VCaP (cell line): ENCODE measurements around the gene WHRN.

ENCODE experiments used
- H3K27ac ChIP-seq: fragments of 450-650 bp; 2 replicates; pipeline ENCODE4 v1.5.1; 2017
- TF ChIP-seq, protein P1 (sequence below): fragments of 450-650 bp; conservative IDR thresholded peaks from 2 replicates; pipeline ENCODE4 v1.5.1; 2017; ENCODE audit warnings: mild to moderate bottlenecking, moderate library complexity

Gene WHRN

DNA sequence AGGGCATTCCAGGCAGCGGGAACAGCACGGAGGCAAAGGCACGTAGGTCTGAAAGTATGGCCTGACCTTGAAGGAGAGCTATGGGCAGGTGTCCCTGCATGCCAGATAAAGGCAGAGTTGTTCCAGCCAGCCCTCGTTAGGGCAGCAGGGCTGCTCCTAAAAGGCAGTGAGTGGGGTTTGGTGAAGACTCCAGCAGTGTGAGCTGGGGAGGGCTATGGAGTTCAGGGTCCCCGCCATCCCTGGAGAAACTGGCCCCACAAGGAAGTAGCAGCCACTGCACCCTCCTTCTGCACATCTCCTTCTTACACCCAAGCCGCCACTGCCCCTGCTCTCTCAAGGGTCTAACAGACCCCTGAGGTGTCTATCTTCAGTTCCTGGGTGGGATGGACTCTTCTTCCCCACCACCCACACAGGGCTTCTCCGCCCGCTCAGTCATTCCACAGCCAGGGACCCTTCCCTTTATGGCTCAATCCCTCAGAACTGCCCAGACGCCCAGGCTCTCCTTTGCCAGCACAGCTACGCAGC is 118.8 kb downstream of the WHRN start:
- H3K27ac ChIP-seq: no peak overlapping the region

DNA sequence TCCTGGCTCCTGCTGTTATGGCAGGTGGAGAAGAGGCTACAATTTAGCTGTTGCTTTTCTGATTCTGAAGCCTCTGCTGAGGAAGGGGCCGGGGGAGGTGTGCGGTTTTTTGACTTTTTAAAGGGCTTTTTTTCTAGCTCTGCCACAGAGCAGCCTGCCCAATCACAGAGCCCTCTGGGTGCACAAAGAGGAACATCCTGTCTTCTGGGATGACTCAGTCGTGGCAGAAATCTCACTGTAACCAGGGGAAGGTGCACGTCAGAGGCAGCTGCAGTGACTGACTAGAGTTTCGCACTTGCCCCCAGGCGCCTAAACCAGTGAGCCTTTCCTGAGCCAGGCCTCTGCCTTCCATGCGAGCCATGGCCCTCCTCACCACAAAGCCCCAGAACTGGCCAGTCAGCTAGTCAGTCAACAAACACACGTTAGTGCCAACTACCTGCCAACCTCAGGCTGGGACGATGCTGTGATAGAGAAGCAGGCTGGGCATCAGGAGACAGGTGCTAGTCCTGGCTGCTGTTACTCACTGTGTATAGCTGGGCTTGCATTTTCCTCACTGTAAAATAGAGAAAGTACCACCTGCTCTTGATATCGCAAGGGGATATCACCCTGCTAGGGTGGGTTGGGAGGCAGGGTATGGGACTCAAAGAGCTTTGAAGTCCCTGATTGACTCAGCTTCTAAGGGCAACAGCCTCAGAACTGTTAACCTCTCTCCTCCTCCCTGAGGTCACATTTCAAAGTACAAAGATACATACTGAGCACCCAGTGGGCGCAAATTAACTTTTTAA is 119.7 kb downstream of the WHRN start:
- no peak overlapping the region for H3K27ac ChIP-seq
- TF ChIP-seq, protein P1, sequence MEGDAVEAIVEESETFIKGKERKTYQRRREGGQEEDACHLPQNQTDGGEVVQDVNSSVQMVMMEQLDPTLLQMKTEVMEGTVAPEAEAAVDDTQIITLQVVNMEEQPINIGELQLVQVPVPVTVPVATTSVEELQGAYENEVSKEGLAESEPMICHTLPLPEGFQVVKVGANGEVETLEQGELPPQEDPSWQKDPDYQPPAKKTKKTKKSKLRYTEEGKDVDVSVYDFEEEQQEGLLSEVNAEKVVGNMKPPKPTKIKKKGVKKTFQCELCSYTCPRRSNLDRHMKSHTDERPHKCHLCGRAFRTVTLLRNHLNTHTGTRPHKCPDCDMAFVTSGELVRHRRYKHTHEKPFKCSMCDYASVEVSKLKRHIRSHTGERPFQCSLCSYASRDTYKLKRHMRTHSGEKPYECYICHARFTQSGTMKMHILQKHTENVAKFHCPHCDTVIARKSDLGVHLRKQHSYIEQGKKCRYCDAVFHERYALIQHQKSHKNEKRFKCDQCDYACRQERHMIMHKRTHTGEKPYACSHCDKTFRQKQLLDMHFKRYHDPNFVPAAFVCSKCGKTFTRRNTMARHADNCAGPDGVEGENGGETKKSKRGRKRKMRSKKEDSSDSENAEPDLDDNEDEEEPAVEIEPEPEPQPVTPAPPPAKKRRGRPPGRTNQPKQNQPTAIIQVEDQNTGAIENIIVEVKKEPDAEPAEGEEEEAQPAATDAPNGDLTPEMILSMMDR: no peak

More for the DNA sequence above, 118.8 kb downstream of the WHRN start:
- TF ChIP-seq, protein P1: no peak

DNA sequence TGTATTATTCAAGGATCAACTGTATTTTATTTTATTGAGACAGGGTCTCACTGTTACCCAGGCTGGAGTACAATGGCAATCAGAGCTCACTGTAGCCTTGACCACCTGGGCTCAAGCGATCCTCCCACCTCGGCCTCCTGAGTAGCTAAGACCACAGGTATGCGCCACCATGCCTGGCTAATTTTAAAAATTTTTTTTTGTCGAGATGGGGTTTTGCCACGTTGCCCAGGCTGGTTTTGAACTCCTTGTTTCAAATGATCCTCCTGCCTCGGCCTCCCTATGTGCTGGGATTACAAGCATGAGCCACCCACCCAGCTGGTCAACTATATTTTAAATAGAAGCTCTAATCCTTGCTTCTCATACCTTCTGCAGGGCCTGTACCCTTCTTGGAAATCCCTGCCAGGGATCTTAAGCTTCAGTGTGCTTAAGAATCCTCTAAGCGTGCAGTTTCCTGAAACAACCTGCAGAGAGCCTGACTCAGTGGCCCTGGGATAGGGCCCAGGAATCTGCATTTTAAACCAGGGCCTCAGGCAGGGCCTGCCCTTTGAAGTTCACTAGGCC is 120.4 kb downstream of the WHRN start:
- TF ChIP-seq, protein P1: no peak
- H3K27ac ChIP-seq: no peak overlapping the region

DNA sequence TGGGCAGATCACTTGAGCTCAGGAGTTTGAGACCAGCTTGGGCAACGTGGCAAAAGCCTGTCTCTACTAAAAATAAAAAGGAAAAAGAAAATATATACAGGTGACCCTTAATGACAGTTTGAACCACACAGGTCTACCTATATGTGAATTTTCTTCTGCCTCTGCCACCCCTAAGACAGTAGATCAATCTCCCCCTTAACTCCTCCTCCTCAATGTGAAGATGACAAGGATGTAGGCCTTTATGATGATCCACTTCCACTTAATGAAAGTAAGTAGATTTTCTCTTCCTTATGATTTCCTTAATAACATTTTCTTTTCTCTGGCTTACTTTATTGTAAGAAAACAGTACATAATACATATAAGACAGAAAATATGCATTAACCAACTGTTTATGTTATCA is 120.9 kb downstream of the WHRN start:
- TF ChIP-seq, protein P1: no peak
- no peak overlapping the region for H3K27ac ChIP-seq

DNA sequence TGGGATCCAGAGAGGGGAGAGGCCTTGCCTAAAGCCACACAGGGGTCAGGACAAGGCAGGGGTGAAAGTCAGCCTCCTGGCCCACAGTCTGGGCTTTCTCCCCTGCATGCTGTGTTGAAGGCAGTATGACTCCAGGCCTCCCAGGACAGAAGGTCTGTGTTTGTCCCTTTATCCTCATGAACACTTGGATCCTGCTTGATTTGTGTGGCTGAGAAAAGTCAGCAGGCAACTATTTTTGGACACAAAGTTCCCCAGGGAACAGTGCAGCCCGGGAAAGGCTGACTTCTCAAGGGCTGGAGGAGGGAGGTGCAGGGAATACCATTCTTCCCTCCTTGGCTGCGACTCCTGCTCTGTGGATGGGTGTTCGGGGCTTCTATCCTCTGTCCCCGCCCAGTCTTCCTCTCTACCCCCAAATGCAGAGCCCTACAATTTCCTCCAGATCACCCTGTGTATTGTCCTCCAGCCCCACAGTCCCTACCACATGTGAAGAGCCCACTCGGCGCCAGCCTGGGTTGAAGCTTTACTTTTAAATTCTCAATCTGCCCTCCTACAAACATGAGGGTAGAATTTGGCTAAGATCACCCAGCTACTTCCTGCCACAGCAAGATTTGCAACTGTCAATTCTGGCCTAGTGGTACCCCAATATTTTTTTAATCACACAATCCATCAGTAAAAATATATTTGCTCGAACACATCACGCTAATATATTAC is 121.6 kb downstream of the WHRN start:
- H3K27ac ChIP-seq: no peak overlapping the region
- TF ChIP-seq, protein P1: no peak

DNA sequence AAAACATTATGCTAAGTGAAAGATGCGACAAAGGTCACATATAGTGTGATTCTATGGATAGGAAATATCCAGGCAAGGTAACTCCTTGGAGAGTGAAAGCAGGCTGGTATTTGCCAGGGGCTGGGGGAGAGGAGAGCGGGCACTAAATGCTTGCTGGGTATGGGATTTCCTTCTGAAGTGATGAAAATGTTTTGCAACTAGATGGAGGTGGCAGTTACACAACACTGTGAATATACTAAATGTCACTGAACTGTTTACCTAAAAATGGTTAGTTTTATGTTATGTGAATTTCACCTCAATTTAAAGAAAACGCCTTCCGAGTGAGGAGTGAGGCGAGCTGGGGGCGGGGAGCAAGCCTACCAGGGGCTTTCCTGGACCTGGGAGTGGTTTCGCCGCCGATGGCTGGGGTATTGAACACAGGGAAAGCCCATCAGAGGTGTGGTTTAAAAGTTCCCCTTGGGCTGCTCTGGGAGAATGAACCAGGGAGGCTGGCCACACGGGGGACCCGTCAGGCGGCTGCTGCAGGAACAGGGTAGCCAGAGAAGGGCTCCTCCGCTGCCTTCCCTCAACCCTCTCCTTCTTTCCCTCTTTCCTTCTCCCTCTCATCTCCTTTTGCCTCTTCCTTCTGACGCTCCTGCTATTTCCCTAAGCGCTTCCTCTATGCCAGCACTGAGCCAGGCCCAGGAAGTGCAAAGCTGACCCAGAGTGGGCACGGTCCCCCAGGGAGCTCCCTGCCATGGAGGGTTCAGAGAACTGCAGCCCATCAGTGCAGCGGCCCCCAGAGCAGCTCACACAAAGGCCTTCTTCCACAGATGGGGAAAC is 122.4 kb downstream of the WHRN start:
- H3K27ac ChIP-seq: no peak overlapping the region
- TF ChIP-seq, protein P1: no peak
